HepG2 (cell line): ENCODE measurements around the gene MED9. TPM values are rescaled to one million over a fixed set of nuclear protein-coding genes. Genes with fewer than 3 reads are reported as not detected.

Experiments
- ATF5 ChIP-seq: sonication (generic); formaldehyde crosslinking; IDR thresholded peaks from 2 replicates; pipeline ENCODE4 v1.4.0; 2020; ENCODE audit warnings: mild to moderate bottlenecking, low read depth, missing genetic modification reagents
- E2F5 ChIP-seq: sonication (generic); formaldehyde crosslinking; conservative IDR thresholded peaks from 2 replicates; pipeline ENCODE4 v1.4.0; 2020; ENCODE audit warnings: missing genetic modification reagents
- FOXJ3 ChIP-seq: sonication (generic); formaldehyde crosslinking; IDR thresholded peaks from 2 replicates; pipeline ENCODE4 v1.4.0; 2020; ENCODE audit warnings: missing genetic modification reagents, mild to moderate bottlenecking, borderline replicate concordance
- HNRNPUL1 ChIP-seq: fragments of 200-400 bp; formaldehyde crosslinking; IDR thresholded peaks from 2 replicates; pipeline ENCODE4 v1.6.1; 2017; ENCODE audit warnings: low read depth, mild to moderate bottlenecking, low read length, moderate library complexity
- REPIN1 ChIP-seq: sonication (generic); formaldehyde crosslinking; IDR thresholded peaks from 2 replicates; pipeline ENCODE4 v1.8.0; 2022; ENCODE audit warnings: missing genetic modification reagents, low read depth, mild to moderate bottlenecking, borderline replicate concordance
- RNF2 ChIP-seq: fragments of 450-650 bp; conservative IDR thresholded peaks from 2 replicates; pipeline ENCODE4 v1.6.1; 2016; ENCODE audit warnings: low read depth
- TFDP1 ChIP-seq: IDR thresholded peaks from 2 replicates; pipeline ENCODE4 v1.6.1; 2016; ENCODE audit warnings: missing compliant biosample characterization, missing genetic modification reagents, borderline replicate concordance
- ZNF232 ChIP-seq: sonication (generic); formaldehyde crosslinking; IDR thresholded peaks from 2 replicates; pipeline ENCODE4 v1.4.0; 2020; ENCODE audit warnings: missing genetic modification reagents, borderline replicate concordance
- ZNF296 ChIP-seq: sonication (generic); formaldehyde crosslinking; conservative IDR thresholded peaks from 2 replicates; pipeline ENCODE4 v1.5.0; 2020; ENCODE audit warnings: mild to moderate bottlenecking, missing genetic modification reagents
- ZNF570 ChIP-seq: sonication (generic); formaldehyde crosslinking; IDR thresholded peaks from 2 replicates; pipeline ENCODE4 v1.4.0; 2020; ENCODE audit warnings: mild to moderate bottlenecking, missing genetic modification reagents, borderline replicate concordance
- ZNF749 ChIP-seq: sonication (generic); formaldehyde crosslinking; IDR thresholded peaks from 2 replicates; pipeline ENCODE4 v1.8.0; 2022; ENCODE audit warnings: mild to moderate bottlenecking, missing genetic modification reagents, moderate library complexity, borderline replicate concordance
- ZNF782 ChIP-seq: sonication (generic); formaldehyde crosslinking; IDR thresholded peaks from 2 replicates; pipeline ENCODE4 v1.4.0; 2020; ENCODE audit warnings: missing genetic modification reagents, mild to moderate bottlenecking, borderline replicate concordance
- ZSCAN20 ChIP-seq: sonication (generic); formaldehyde crosslinking; IDR thresholded peaks from 2 replicates; pipeline ENCODE4 v1.4.0; 2020; ENCODE audit warnings: missing genetic modification reagents, mild to moderate bottlenecking, borderline replicate concordance
- polyA plus RNA-seq, 8 experiments: library from polyadenylated mRNA; depleted of rRNA in 3 of 8; stranded (reverse) in 7 of 8; unstranded in 1 of 8; fragments of >200 nt; fragmentation: Illumina TruSeq in 4 of 8; extraction: Trizol in 4 of 8; gene quantifications; 2 replicates each; pipeline versions ENCODE4 v1.2.1 to v1.2.3, GENCODE V29; 2011 to 2016; ENCODE audit warnings: low read depth in 4 of 8, missing spikeins in 1 of 8, mixed read lengths in 1 of 8; ENCODE audit not compliant: insufficient read depth in 1 of 8
- total RNA-seq, 5 experiments: library from RNA; depleted of rRNA; stranded (reverse); fragments of >200 nt; fragmentation: Illumina TruSeq; extraction: Trizol; gene quantifications; 2 replicates each; pipeline ENCODE4 v1.2.3, GENCODE V29; 2016; ENCODE audit warnings: low read depth in 1 of 5
- TF ChIP-seq, protein P1 (sequence below): sonication (generic); formaldehyde crosslinking; IDR thresholded peaks from 2 replicates; pipeline ENCODE4 v1.5.0; 2020; ENCODE audit warnings: mild to moderate bottlenecking, missing genetic modification reagents
- TF ChIP-seq, protein P2 (sequence below): sonication (generic); formaldehyde crosslinking; IDR thresholded peaks from 2 replicates; pipeline ENCODE4 v1.4.0; 2020; ENCODE audit warnings: missing genetic modification reagents
- TF ChIP-seq, protein P3 (sequence below): sonication (generic); formaldehyde crosslinking; IDR thresholded peaks from 2 replicates; pipeline ENCODE4 v1.4.0; 2020; ENCODE audit warnings: mild to moderate bottlenecking, missing genetic modification reagents
- TF ChIP-seq, protein P4 (sequence below): sonication (generic); formaldehyde crosslinking; IDR thresholded peaks from 2 replicates; pipeline ENCODE4; 2020; ENCODE audit warnings: missing genetic modification reagents, mild to moderate bottlenecking, borderline replicate concordance
- TF ChIP-seq, protein P5 (sequence below): sonication (generic); formaldehyde crosslinking; IDR thresholded peaks from 2 replicates; pipeline ENCODE4 v1.8.1; 2023; ENCODE audit warnings: mild to moderate bottlenecking, missing genetic modification reagents

MED9 gene
- total and polyA plus RNA-seq, 2 of the 13 experiments (the other 11 are each of a cell fraction or from before 2014, with no cell fraction given): 11.9 to 15.1 TPM

GRCh38 chr17:17476865-17477467, at the start of gene MED9 (continued):
- TF ChIP-seq, protein P1, sequence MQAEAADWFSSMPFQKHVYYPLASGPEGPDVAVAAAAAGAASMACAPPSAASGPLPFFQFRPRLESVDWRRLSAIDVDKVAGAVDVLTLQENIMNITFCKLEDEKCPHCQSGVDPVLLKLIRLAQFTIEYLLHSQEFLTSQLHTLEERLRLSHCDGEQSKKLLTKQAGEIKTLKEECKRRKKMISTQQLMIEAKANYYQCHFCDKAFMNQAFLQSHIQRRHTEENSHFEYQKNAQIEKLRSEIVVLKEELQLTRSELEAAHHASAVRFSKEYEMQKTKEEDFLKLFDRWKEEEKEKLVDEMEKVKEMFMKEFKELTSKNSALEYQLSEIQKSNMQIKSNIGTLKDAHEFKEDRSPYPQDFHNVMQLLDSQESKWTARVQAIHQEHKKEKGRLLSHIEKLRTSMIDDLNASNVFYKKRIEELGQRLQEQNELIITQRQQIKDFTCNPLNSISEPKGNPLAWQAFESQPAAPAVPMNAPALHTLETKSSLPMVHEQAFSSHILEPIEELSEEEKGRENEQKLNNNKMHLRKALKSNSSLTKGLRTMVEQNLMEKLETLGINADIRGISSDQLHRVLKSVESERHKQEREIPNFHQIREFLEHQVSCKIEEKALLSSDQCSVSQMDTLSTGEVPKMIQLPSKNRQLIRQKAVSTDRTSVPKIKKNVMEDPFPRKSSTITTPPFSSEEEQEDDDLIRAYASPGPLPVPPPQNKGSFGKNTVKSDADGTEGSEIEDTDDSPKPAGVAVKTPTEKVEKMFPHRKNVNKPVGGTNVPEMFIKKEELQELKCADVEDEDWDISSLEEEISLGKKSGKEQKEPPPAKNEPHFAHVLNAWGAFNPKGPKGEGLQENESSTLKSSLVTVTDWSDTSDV (CRISPR knock-in tag): peak; percentile 41; the same call in 1 of the 2 replicates
- no peak for TF ChIP-seq FOXJ3 (CRISPR knock-in tag)
- no peak for TF ChIP-seq ZNF749 (CRISPR knock-in tag)
- peak; percentile 67; the same call in 1 of the 2 replicates for TF ChIP-seq ZNF232 (CRISPR knock-in tag)
- TF ChIP-seq, protein P2, sequence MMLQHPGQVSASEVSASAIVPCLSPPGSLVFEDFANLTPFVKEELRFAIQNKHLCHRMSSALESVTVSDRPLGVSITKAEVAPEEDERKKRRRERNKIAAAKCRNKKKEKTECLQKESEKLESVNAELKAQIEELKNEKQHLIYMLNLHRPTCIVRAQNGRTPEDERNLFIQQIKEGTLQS (CRISPR knock-in tag): no peak
- peak; percentile 81; the same call in 1 of the 2 replicates for TF ChIP-seq TFDP1 (CRISPR knock-in tag)
- TF ChIP-seq E2F5 (CRISPR knock-in tag): peak; percentile 85
- TF ChIP-seq ZNF570 (CRISPR knock-in tag): no peak
- TF ChIP-seq, protein P3, sequence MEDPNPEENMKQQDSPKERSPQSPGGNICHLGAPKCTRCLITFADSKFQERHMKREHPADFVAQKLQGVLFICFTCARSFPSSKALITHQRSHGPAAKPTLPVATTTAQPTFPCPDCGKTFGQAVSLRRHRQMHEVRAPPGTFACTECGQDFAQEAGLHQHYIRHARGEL (CRISPR knock-in tag): no peak
- TF ChIP-seq, protein P4, sequence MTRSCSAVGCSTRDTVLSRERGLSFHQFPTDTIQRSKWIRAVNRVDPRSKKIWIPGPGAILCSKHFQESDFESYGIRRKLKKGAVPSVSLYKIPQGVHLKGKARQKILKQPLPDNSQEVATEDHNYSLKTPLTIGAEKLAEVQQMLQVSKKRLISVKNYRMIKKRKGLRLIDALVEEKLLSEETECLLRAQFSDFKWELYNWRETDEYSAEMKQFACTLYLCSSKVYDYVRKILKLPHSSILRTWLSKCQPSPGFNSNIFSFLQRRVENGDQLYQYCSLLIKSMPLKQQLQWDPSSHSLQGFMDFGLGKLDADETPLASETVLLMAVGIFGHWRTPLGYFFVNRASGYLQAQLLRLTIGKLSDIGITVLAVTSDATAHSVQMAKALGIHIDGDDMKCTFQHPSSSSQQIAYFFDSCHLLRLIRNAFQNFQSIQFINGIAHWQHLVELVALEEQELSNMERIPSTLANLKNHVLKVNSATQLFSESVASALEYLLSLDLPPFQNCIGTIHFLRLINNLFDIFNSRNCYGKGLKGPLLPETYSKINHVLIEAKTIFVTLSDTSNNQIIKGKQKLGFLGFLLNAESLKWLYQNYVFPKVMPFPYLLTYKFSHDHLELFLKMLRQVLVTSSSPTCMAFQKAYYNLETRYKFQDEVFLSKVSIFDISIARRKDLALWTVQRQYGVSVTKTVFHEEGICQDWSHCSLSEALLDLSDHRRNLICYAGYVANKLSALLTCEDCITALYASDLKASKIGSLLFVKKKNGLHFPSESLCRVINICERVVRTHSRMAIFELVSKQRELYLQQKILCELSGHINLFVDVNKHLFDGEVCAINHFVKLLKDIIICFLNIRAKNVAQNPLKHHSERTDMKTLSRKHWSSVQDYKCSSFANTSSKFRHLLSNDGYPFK (CRISPR knock-in tag): peak; percentile 90
- TF ChIP-seq HNRNPUL1: no peak
- TF ChIP-seq, protein P5, sequence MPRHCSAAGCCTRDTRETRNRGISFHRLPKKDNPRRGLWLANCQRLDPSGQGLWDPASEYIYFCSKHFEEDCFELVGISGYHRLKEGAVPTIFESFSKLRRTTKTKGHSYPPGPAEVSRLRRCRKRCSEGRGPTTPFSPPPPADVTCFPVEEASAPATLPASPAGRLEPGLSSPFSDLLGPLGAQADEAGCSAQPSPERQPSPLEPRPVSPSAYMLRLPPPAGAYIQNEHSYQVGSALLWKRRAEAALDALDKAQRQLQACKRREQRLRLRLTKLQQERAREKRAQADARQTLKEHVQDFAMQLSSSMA (CRISPR knock-in tag): peak; percentile 76; the same call in 1 of the 2 replicates
- TF ChIP-seq REPIN1 (CRISPR knock-in tag): peak; percentile 82
- TF ChIP-seq ZNF782 (CRISPR knock-in tag): peak; percentile 77; the same call in 1 of the 2 replicates
- no peak for TF ChIP-seq ZNF296
- 0 out of 2 replicates have a peak, but pooled peaks have one; percentile 41 for TF ChIP-seq ZSCAN20 (CRISPR knock-in tag)
- TF ChIP-seq ATF5 (CRISPR knock-in tag): no peak
- no peak for TF ChIP-seq RNF2
